ENCODE results near the gene ARHGEF10L.

ARHGEF10L gene

GRCh38 chr1:17594690-17595601, 55.4 kb downstream of the ARHGEF10L start:
- no peak for DNase-seq

DNA sequence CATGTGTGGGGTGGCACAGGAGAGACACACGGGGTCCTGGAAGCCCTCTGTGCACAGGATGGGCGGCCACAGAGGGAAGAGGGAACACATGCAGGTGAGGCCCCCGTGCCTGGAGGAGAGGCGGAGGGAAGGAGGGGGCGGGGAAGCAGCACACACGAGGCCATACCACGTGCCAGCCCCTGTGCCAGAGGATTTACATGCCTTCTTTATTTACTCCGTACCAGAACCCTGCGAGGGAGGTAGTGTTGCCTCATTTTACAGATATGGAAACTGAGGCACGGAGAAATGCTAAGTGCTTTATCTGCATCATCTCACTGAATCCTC, 56.1 kb downstream of the ARHGEF10L start:
- DNase-seq = no peak

DNA sequence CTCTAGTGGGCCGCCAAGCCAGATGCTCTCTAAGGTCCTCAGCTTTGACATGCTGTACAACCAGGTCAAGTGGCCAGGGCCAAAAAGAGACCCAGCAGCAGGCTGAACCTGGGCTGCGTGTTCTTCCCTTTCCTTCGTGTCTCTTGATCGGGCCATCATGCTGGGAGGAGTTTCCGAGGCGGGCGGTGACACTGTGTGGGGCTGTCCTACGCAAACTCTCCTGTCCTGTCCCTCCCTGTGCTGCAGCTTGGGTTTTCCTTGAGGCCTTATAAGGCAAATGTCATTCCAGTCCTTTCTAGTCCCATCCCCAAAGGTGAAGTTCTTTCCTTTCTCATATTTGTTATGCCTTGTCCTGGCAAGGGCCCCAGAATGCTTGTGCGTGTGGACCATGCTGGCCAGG, 56.7 kb downstream of the ARHGEF10L start:
- no peak for DNase-seq

DNA sequence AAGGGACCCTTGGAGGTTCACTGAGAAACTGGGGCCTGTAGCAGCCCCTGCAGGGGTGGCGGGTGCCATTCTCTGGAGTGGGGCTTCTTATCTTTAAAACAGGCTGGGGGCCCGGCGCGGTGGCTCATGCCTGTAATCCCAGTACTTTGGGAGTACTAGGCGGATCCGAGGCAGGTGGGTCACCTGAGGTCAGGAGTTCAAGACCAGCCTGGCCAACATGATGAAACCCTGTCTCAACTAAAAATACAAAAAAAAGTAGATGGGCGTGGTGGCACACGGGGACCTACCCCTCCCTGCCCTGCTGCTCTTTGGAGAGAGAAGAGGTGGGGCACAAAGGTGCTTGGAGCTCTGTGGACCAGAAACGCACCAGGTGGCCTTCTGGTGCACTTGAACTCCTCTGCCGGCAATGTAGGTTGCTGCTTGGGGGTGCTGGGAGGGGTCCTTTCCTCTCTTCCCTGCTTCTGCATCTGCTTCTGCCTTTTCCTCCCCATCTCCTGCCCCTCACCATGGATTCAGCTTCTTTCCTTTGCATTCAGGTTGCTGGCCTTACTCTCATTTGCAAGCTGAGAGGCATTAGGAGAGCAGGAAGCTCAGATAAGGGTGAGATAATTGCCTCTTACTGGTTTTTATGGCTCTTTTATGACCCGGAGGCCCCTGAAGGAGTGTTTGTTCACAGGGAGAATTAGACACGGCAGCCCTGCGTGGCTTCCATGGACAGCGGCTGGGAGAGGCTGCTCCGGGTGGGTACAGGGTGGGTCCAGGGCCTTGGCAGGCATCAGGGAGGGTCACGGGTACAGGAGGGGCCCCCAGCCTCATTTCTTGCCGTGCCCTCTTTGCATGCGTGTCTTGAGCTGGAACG, 57.4 kb downstream of the ARHGEF10L start:
- peak; percentile 72 for DNase-seq

- no peak for DNase-seq
Observed at GRCh38 chr1:17597651-17598050, 58.2 kb downstream of the ARHGEF10L start.

- DNase-seq = no peak
Observed at GRCh38 chr1:17598251-17598650, 58.8 kb downstream of the ARHGEF10L start.

DNA sequence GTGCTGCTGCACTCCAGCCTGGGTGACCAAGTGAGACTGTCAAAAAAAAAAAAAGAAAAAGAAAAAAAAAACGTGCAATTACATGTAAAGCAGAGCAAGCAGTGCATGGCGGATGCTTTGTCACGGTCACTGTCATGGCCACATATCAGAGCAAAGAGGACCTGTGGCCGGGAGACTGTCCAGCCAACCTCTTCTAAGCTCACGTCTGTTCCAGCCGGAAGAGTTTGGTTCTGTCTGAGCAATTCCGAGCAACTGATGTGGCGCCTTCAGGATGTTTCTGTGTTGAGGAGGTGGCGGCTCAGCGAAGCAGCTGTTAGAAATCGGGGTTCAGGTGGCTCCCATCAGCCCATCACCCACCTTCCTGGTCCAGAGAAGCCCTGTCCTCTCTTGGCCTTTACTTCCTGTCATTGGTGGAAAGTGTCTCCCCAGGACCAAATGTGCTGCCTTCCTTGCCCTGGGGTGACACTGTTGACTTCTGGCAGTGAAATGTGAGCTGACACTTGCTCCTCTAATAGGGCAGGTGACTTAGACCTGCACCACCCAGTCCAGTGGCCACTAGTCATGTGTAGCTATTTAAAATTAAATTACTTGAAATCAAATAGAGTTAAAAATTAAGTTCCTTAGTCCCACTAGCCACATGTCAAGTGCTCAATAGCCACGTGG, 59.9 kb downstream of the ARHGEF10L start:
- DNase-seq = no peak

GRCh38 chr1:17599954-17600300, 60.4 kb downstream of the ARHGEF10L start:
- no peak for DNase-seq

DNA sequence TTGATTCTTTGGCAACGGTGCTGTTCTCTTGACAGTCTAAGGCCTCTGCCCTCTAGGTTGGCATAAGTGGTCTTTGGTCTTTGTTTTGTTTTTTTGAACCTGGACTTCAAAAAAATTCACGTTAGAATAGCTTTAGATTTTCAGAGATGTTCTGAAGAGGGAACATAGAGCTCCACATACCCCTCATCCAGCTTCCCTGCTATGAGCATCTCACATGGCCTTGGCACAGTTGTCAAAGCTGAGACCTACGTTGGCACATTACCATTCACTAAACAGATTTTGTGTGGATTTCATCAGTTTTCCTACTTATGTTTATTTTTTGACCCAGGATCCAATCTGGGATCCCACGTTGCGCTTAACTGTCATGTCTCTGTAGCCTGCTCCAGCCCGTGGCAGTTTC, 60.8 kb downstream of the ARHGEF10L start:
- no peak for DNase-seq

DNA sequence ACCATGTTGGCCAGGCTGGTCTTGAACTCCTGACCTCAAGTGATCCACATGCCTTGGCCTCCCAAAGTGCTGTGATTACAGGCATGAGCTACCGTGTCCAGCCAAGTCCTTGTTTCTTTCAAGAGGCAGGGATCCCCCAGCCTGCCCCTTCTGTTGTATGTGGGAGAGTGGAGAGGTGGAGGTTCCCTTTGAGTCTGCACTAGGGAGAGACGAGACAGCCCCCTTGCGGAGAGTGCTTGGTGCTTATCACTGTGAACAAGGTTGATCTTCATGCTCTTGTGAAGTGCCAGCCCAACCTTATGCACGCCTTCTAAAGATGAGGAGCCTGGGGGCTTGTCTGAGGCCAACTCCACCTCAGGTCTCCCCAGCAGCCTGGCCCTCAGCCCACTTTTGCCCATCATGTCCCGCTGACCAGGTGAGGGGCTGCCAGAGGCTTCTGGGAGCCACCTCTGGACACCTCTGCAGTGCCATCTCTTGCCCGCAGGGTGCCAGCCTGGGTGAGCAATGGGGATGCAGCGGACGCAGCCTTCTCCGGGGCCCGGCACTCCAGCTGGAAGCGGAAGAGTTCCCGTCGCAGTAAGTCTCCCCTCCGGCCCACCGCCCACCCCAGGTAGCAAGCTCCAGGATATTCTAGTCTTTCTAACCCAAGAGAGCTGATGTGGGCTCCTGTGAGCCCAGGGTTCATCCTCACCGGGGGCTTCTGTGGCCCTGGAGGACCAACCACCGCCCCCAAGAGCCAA, 62.3 kb downstream of the ARHGEF10L start:
- DNase-seq = no peak

- peak; percentile 42 for DNase-seq
Observed at GRCh38 chr1:17603091-17603841, 63.8 kb downstream of the ARHGEF10L start.

GRCh38 chr1:17605582-17606344, 66.3 kb downstream of the ARHGEF10L start:
- DNase-seq = no peak

DNA sequence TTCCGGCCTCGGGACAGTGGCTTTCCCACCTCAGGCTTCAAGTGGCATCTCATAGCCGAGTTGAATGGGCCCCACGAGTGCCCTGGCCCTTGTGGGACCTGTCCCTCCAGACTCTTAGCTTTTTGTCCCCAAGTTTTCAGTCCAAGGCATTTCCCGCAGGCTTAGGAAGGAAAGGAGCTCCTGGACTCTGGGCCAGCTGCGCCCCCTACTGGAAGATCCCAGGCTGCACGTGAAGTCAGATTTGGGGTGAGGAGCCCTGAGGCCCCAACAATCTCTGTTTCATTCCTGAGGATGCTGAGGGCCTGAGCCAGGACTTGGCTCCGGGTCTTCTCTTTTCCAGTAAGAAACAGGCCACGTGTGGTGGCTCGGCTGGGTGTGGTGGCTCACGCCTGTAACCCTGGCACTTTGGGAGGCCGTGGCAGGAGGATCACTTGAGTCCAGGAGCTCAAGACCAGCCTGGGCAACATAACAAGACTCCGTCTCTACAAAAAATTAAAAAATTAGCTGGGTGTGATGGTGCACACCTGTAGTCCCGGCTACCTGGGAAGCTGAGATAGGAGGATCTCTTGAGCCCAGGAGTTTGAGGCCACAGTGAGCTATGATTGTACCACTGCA, 67.4 kb downstream of the ARHGEF10L start:
- DNase-seq = no peak

DNA sequence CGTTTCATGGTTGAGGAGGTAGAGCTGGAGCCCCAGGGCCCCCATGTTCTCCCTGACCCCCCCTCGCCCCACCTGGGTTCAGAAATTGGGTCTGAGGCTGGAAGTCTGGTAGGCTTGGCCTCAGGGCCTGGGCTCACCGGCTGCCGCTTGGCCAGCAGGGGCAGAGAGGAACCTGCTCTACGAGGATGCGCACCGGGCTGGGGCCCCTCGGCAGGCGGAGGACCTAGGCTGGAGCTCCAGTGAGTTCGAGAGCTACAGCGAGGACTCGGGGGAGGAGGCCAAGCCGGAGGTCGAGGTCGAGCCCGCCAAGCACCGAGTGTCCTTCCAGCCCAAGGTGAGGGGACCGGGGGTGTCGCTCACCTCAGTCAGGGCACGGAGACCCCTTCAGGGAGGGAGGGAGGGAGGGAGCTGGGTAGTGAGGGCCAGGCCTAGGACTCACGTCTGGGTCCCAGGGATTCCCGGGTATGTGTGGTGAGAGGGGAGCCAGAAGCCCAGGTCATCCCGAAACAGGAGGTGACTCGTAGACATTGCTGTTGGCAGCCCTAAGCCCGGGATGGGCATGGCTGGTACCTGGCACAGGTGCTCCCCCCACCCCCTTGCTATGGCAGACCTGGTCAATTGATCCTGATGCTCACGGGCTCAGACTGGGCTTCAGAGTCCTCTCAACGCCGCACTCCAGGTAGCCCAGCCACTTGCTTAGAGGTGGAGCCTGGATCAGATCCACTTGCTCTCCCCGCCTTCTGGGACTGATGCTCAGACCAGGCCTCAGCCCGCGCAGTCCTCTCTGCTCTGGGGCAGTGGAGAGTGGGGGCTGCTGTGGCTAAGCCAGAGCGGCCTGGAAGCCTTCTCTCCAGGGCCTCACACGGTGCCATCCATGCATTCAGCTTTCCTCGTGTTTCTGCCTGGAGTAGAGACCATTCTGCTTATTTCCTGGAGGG, 68.4 kb downstream of the ARHGEF10L start:
- DNase-seq = no peak

GRCh38 chr1:17609529-17609928, 70.0 kb downstream of the ARHGEF10L start:
- no peak for DNase-seq

GRCh38 chr1:17610085-17610484, 70.6 kb downstream of the ARHGEF10L start:
- no peak for DNase-seq

- no peak for DNase-seq
Observed at GRCh38 chr1:17610713-17611112, 71.2 kb downstream of the ARHGEF10L start.

DNA sequence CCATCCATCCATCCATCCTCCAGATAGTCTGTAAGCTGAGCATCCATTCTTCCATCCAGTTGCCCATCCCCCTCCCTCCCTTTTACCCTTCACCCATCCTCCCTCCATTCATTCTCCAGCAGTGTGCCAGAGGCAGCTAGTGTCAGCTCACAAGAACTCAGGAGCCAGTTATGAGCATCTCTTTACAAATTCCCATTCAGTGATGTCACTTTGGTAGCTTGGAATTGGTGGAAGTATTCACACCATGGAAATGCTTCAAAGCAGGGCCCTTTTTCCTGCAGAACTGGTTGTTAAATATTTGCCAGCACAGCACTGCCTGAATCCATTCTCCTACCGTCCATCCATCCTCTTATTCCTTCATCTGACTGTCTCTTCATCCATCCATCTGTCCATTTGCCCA, 72.5 kb downstream of the ARHGEF10L start:
- no peak for DNase-seq

GRCh38 chr1:17612831-17613230, 73.3 kb downstream of the ARHGEF10L start:
- DNase-seq = no peak

DNA sequence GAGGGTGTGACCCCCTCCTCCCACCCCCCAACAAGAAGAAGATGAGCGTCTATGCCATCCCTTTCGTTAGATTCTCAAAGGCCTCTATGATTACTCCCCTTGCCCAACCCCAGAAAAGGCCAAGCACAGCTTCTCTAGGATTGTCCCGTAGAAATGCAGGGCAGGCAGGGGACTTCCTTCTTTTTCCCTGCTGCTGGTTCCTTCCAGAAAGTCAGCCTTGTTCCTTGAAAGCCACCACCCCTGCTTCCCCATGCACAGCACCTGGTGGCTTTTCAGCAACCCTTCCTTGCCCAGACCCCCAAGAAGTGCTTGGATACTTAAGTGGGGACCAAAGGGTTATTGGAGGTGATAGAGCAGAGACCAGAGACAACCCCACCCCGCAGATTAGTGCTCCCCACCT, 75.1 kb downstream of the ARHGEF10L start:
- no peak for DNase-seq
